HG02970 (cell line): ENCODE measurements around the gene ITGB5.
"Not testable (repeated sequence)": the region's sequence is repeated elsewhere in the genome, so short reads cannot be mapped to it uniquely, and the experiment has no call there.

Source experiments
- ATAC-seq: cut with Tn5 transposase; IDR thresholded peaks from one replicate; pipeline ENCODE4 v1.9.1; 2021; ENCODE audit warnings: mild to moderate bottlenecking, moderate library complexity, moderate number of reproducible peaks; ENCODE audit not compliant: unreplicated experiment, low FRiP score

Gene ITGB5

DNA sequence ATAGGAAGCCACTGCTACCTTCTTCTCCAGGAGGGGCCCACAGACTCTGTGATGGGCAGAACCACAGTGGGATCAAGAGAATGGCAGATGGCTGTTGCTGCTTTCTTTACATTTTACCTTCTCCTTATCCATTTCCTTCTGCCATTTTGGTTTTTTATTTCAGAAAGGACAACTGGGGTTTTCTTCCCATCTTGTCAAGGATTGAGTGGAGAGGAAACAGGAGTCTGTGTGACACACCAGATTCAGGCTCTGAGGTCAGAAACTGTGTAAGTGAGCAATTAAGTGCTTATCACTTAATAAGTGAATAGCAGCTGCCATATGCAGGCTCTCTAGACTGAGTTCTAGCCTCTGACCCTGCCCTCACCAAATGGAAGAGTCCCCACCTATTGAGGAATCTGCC is 47.3 kb downstream of the ITGB5 start:
- ATAC-seq, result no peak

DNA sequence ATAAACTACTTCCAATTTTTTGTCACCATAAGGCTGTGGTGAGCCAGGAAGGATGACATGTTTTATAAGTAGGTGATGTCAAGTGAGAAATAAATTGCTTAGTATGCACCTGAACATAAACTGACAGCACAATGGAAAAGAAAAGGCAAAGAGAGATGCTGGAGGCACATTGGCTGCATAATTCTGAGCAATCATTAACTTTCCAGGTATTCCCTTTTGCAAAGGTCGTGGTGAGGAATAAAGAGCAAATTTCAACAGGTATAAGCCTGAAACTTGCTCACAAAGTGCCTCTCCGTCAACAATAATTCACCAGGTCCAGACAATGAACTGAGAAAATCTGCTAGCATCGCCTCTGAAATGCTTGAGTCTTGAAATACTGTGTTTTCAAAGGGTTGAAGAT is 48.2 kb downstream of the ITGB5 start:
- ATAC-seq, result no peak

GRCh38 chr3:124837730-124838186 is 49.4 kb downstream of the ITGB5 start:
- ATAC-seq, result no peak

DNA sequence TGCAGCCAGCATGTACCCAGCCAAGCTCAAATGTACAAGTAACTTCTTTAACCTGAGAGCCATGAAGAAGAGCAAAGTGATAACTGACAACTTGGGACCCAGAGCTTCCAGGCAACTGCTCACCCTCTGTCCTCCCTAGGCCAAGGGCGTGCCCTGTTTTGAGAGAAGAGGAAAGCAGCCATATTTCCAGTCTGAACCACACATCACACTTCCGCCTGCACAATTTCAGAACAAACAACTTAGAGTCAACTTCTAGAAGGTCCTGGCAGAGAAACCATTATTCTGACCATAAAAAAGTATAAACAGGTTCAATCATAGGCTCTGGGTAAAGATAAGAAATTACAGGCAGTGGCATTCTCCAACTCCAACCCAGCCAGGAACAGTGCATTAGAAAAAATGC is 50.1 kb downstream of the ITGB5 start:
- no peak for ATAC-seq

DNA sequence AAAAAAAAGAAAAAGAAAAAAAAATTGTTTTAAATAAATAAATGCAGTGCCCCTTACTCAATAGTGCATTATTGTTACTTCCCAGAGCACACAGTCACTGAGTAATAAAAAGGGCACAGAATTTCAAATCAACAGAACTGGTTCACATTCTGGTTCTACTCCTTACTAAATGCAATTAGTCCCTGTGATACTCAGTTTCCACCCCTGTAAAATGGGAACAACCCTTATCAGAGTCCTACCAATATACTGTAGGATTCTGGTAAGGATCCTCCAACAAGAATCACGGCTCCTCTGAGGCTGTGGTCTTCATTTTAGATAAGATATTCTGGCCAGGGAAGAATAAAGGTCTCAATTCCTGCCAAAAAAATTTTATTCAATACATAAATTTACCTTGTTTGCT is 50.7 kb downstream of the ITGB5 start:
- ATAC-seq, result no peak

- peak; percentile 85 for ATAC-seq
Observed at GRCh38 chr3:124834723-124835718, 52.1 kb downstream of the ITGB5 start.

DNA sequence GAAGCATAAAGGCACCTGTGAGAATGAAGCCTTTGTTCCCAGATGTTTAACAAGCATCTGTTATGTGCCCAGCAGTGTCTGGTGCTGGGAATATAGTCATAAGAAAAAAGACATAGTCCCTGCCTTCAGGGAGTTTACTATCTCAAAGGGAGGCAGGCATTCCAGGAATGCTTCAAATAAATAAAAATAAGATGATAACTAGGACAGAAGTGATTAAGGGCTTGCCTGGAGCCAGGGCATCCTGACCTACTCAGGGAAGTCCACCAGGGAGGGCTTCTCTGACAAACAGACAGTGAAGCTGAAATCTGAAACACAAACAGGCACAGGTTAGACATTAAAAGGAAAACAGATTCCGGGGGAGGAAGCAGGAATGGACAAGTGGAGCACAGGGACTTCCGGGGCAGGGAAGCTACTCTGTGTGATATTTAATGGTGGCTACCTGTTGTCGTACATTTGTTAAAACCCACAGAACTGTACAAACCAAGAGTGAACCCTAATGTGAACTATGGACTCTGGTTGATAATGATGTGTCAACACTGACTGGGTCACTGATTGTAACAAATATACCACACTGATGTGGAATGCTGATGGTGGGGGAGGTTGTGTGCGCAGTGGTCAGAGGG is 53.3 kb downstream of the ITGB5 start:
- no peak for ATAC-seq

- no peak for ATAC-seq
Observed at GRCh38 chr3:124832782-124833709, 54.1 kb downstream of the ITGB5 start.

DNA sequence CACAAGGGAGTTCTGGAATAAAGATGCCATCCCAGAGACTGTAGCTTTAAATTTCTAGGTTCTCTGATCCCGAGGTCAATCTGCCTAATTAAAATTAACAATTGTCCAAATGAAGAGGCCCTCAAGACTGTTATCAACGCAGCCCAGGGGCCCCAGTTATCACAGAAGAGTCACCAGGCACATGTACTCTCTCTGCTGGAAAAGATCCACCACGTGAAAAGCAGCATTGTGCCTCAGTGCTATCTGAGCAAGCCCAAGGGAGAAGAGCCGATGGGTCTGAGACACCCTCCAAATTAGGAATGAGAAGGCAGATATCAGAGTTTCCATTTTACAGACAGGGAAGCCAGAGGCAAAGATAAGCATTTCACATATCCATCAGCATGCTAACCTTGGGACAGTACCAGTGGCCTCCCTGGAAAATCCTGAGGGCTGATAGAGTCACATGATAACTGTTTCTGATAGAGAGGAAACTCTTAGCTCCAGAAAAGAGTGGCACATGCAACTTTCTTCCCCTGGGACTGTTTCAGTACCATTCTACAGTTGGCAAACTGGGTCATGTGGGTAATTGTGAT is 55.5 kb downstream of the ITGB5 start:
- ATAC-seq, result no peak

- no peak for ATAC-seq
Observed at GRCh38 chr3:124829819-124830554, 57.2 kb downstream of the ITGB5 start.

- ATAC-seq, result no peak
Observed at GRCh38 chr3:124829178-124829818, 57.9 kb downstream of the ITGB5 start.

GRCh38 chr3:124827476-124828206 is 59.5 kb downstream of the ITGB5 start:
- ATAC-seq, result not testable (repeated sequence)

GRCh38 chr3:124826703-124827102 is 60.5 kb downstream of the ITGB5 start:
- ATAC-seq, result no peak

DNA sequence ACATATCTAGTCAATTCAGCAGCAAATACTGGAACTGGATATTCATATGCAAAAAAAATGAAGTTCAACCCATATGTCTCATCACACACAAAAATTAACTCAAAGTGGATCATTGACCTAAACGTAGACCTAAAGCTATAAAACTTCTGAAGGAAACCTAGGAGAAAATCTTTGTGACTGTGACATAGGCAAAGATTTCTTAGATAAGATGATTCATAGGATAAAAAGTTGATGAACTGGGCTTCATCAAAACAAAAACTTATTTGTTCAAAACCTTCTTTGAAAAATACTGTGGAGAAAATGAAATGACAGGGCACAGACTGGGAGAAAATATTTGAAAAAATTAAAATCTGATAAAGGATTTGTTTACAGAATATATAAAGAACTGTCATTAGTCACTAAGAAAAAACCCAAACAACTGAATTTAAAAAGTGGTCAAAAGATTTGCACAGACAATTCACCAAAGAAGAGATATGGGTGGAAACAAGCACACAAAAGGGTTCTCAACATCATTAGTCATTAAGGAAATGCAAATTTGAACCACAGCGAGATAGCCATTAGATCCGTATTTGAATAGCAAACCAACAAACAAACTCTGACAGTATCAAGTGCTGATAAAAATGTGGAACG is 62.8 kb downstream of the ITGB5 start:
- ATAC-seq, result no peak

DNA sequence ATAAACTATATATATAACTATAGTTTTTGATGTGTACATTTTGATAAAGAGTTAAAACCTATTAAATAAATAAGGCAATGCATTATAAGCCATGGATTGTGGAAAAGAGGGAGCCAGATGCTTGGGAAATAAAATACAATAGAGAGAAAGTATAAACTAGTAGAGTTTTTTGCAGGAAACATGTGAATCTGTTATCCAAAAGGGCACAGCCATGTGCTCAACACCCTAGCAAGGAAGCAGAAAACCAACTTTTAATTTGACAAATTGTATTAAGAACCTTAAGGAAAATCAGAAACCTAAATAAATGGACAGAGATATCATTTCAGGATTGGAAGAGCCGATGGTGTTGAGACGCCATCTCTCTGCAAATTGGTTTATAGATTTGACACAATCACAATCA is 63.5 kb downstream of the ITGB5 start:
- no peak for ATAC-seq

GRCh38 chr3:124823206-124823605 is 64.0 kb downstream of the ITGB5 start:
- no peak for ATAC-seq

GRCh38 chr3:124821356-124821755 is 65.8 kb downstream of the ITGB5 start:
- no peak for ATAC-seq
